GM18519 (cell line): ENCODE results near the gene OGN.
"Not testable (repeated sequence)": the region's sequence is repeated elsewhere in the genome, so short reads cannot be mapped to it uniquely, and the experiment has no call there.

ENCODE experiments used
- ATAC-seq: cut with Tn5 transposase; IDR thresholded peaks from one replicate; pipeline ENCODE4 v1.9.1; 2021; ENCODE audit warnings: mild to moderate bottlenecking, moderate library complexity; ENCODE audit not compliant: unreplicated experiment, low FRiP score

The OGN gene, protein sequence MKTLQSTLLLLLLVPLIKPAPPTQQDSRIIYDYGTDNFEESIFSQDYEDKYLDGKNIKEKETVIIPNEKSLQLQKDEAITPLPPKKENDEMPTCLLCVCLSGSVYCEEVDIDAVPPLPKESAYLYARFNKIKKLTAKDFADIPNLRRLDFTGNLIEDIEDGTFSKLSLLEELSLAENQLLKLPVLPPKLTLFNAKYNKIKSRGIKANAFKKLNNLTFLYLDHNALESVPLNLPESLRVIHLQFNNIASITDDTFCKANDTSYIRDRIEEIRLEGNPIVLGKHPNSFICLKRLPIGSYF

GRCh38 chr9:92404042-92404836 is at the start of gene OGN:
Gene OGN, minus strand, starts transcription at chr9:92404578. Its CDS starts 1,171 bp downstream, at chr9:92403407.
- ATAC-seq = no peak

- no peak for ATAC-seq
Observed at GRCh38 chr9:92446536-92446935, 42.2 kb upstream of the OGN start.

- no peak for ATAC-seq
Observed at GRCh38 chr9:92444841-92445240, 40.5 kb upstream of the OGN start.

DNA sequence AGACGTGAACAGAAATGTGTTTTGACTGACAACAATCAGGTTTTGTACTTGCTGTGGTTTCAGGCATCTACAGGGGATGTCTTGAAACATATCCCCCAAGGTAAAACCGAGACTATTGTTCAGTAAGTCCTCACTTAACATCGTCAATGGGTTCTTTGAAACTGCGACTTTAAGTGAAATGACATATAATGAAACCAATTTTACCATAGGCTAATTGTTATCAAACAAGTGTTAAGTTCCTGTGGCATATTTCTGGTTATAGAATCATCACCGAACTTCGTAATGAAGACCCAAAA is 36.3 kb upstream of the OGN start:
- no peak for ATAC-seq

DNA sequence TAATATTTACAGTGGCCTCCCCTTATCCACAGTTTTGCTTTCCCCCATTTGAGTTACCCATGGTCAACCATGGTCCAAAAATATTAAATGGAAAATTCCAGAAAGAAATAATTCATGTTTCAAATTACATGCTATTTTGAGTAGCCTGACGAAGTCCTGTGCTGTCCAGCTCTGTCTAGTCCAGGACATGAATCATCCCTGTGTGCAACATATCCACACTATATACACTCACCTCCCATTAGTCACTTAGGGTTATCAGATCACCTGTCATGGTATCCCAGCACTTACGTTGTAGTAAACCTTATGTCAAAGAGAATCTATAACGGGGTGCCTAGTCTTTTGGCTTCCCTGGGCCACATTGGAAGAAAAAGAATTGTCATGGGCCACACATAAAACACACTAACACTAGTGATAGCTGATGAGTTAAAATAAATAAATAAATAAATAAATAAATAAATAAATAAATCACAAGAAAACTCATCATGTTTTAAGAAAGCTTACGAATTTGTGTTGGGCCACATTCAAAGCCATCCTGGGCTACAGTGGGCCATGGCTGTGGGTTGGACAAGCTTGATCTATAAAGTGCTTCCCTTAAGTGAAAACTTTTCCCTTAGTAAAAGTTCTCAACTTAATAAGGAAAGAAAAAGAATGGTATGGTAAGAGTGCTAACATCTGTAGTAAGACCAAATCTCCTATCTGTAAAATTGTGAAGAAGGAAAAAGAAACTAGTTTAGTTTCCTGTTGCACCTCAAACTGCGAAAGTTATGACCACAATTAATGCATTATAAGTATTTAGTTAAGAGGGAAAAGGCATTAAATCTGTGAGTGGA is 35.8 kb upstream of the OGN start:
- no peak for ATAC-seq

DNA sequence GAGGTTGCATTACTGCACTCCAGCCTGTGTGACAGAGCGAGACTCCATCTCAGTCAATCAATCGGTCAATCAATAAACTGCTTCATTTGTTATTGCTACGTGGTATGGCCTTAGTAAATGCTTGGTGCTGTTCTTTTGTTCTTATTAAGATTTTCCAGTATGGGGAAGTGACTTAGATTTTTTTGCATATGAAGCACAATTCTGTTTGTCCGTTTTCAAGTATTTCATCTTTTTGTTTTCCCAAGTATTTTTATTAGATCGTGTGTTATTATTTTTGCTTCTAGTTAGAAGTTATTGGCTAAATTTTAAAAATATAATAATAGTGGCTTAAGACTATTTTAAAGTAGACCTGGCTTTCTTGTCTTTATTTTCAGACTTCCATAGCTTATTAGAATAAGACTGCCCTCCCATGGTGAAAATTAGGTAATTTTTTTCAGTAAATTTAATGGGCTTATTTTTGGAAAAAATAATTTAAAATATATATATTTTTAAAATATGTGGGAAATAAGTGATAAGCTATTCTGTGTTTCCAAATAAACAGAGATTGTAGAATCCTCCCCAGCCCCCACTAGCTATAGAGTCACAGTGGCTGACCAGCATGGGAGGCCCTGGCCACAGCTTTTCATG is 34.6 kb upstream of the OGN start:
- ATAC-seq = no peak

DNA sequence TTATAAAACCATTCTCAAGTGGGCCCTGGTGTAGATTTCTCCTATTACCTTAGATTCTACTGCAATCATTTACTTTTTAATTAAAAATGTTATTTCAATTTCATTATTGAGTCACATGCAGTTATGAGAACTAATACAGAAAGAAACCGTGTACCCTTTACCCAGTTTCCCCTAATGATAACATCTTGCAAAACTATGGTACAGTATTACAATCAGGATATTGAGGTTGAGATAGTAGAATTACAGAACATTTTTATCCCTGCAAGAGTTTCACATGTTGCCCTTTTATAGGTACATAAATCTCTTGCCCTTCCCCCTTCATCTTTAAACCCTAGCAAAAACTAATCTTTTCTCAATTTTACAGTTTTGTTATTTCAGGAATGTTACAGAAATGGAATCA is 30.9 kb upstream of the OGN start:
- no peak for ATAC-seq

DNA sequence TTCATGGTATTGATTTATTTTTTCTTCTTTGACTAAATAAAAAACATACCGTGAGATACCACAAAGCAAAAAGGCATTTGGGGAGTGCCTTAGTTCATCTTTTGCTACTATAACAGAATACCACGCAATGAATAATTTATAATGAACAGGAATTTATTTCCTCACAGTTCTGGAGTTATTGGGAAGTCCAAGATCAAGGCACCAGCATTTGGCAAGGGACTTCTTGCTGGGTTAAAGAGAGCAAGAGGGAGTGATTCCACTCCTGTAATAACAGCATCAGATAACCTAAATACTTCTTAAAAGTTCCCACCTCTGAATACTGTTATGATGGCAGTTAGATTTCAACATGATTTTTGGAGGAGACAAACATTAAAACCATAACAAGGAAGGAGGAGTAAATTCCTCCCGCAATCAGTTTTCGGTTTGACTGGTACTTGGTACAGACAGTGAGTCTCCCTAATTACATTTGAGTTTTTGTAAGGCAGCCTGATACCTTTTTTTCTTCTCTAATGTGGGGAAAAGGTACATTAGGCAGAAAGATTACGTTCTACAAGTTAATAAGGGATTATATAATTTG is 28.7 kb upstream of the OGN start:
- ATAC-seq = no peak

DNA sequence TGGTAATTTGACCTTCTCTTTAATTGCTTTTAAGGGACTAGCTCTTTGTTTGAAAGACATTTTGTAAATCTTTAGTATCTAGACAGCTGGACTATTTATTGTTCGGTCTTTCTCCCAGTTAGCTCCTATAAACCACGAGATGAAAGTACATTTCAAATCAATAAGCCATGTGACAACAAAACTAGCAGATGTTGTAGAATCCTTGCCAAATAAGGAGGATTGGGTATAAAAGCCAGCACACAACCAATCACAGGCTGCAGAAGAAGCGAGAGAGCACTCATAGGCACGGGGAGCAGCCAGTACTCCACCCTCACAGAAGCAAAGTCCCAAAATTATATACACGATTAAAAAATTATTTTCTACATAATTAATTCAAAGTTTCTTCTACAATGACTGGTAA is 28.0 kb upstream of the OGN start:
- ATAC-seq = no peak

- ATAC-seq = no peak
Observed at GRCh38 chr9:92429836-92430235, 25.5 kb upstream of the OGN start.

- ATAC-seq = no peak
Observed at GRCh38 chr9:92426501-92427145, 22.2 kb upstream of the OGN start.

DNA sequence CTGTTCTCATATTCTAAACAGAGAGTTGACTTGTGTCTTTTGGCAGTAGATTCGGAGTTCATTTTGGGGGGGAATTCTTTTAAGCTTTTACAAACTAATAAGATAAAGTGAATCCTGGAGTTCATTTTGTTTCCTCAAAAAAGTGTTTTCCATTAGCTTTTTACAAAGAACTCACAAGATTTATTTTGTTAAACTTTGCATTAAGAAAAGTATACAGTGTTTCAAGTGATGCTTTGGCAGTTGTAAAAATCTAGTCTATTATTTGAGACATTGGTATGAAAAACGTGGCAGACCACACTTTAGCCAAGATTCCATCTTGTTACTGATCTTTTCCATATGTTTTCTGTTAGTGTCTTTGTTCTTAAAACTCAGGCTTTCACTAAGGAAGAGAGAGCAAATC is 21.1 kb upstream of the OGN start:
- no peak for ATAC-seq

GRCh38 chr9:92424340-92424739 is 20.0 kb upstream of the OGN start, which contains the start of gene OMD:
Gene OMD, minus strand, starts transcription at chr9:92424471. Its CDS starts 6,913 bp downstream, at chr9:92417558.
- ATAC-seq = no peak

GRCh38 chr9:92423612-92424011 is 19.2 kb upstream of the OGN start:
- ATAC-seq = no peak

- ATAC-seq = no peak
Observed at GRCh38 chr9:92422611-92423338, 18.4 kb upstream of the OGN start.

GRCh38 chr9:92414566-92414965 is 10.2 kb upstream of the OGN start:
- ATAC-seq = no peak

DNA sequence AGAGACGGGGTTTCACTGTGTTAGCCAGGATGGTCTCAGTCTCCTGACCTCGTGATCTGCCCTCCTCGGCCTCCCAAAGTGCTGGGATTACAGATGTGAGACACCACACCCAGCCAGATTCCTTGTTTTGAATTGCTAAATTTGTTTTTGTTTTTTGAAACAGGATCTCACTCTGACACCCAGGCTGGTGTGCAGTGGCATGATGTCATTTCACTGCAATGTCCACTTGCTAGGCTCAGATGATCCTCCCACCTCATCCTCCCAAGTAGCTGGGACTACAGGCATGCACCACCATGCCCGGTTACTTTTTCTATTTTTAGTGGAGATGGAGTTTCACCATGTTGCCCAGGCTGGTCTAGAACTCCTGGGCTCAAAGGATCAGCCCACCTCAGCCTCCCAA is 6.8 kb upstream of the OGN start:
- not testable (repeated sequence) for ATAC-seq

GRCh38 chr9:92408747-92409478 is 4.5 kb upstream of the OGN start:
- ATAC-seq = no peak

GRCh38 chr9:92407818-92408217 is 3.4 kb upstream of the OGN start:
- ATAC-seq = no peak
